HuH-7.5 (cell line): ENCODE results near the gene KRT34.
"Not testable (repeated sequence)": the region's sequence is repeated elsewhere in the genome, so short reads cannot be mapped to it uniquely, and the experiment has no call there.

ENCODE experiments used
- DNase-seq: peaks from one replicate; pipeline ENCODE4 v3.0.0; 2011; ENCODE audit warnings: low spot score

KRT34 gene

GRCh38 chr17:41404024-41404671, 22.0 kb upstream of the KRT34 start:
- no peak for DNase-seq

- DNase-seq: no peak
Measured at GRCh38 chr17:41403404-41404023, 21.4 kb upstream of the KRT34 start.

- no peak for DNase-seq
Measured at GRCh38 chr17:41402161-41402560, 20.1 kb upstream of the KRT34 start.

- no peak for DNase-seq
Measured at GRCh38 chr17:41396996-41397660, 15.0 kb upstream of the KRT34 start, which contains the start of gene KRT31. Gene KRT31, minus strand, starts transcription at chr17:41397608. Its CDS starts 69 bp downstream, at chr17:41397539.

- no peak for DNase-seq
Measured at GRCh38 chr17:41396340-41396739, 14.2 kb upstream of the KRT34 start.

- no peak for DNase-seq
Measured at GRCh38 chr17:41395611-41396010, 13.5 kb upstream of the KRT34 start.

- DNase-seq: not testable (repeated sequence)
Measured at GRCh38 chr17:41395044-41395443, 12.9 kb upstream of the KRT34 start.

GRCh38 chr17:41394254-41394996, 12.3 kb upstream of the KRT34 start:
- DNase-seq: no peak

GRCh38 chr17:41393826-41394225, 11.7 kb upstream of the KRT34 start:
- DNase-seq: no peak

- DNase-seq: no peak
Measured at GRCh38 chr17:41393294-41393693, 11.2 kb upstream of the KRT34 start.

GRCh38 chr17:41392278-41392677, 10.2 kb upstream of the KRT34 start:
- DNase-seq: no peak

- DNase-seq: no peak
Measured at GRCh38 chr17:41391535-41391934, 9.4 kb upstream of the KRT34 start.

GRCh38 chr17:41390411-41390938, 8.4 kb upstream of the KRT34 start:
- DNase-seq: no peak

- DNase-seq: no peak
Measured at GRCh38 chr17:41387670-41388069, 5.6 kb upstream of the KRT34 start.

GRCh38 chr17:41386227-41386626, 4.1 kb upstream of the KRT34 start:
- DNase-seq: no peak

- DNase-seq: peak; percentile 17
Measured at GRCh38 chr17:41383690-41384089, 1.6 kb upstream of the KRT34 start.

- DNase-seq: no peak
Measured at GRCh38 chr17:41382394-41382793, 288 bp upstream of the KRT34 start.

GRCh38 chr17:41380091-41380490, 2.0 kb downstream of the KRT34 start:
- not testable (repeated sequence) for DNase-seq

- DNase-seq: no peak
Measured at GRCh38 chr17:41377546-41377945, 4.6 kb downstream of the KRT34 start.

- DNase-seq: no peak
Measured at GRCh38 chr17:41369713-41370112, 12.4 kb downstream of the KRT34 start, which contains the start of gene KRT33B. Gene KRT33B, minus strand, starts transcription at chr17:41369813. Its CDS starts 63 bp downstream, at chr17:41369750.

GRCh38 chr17:41369023-41369422, 13.1 kb downstream of the KRT34 start:
- no peak for DNase-seq

GRCh38 chr17:41367426-41368075, 14.6 kb downstream of the KRT34 start:
- no peak for DNase-seq
